ENCODE data around the gene SLC16A3.

DNA sequence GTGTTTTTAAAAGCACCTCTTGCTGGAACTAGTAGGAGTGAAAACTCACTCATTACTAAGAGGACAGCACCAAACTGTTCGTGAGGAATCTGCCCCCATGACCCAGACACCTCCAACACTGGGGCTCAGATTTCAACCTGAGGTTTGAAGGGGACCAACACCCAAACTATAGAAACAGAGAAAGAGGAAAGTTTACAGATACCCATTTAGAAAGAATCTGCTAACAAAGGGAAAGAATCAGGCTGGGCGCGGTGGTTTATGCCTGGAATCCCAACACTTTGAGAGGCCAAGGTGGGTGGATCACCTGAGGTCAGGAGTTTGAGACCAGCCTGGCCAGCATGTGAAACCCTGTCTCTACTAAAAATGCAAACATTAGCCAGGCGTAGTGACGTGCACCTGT is 48.1 kb downstream of the SLC16A3 start:
- TF ChIP-seq, protein P1, sequence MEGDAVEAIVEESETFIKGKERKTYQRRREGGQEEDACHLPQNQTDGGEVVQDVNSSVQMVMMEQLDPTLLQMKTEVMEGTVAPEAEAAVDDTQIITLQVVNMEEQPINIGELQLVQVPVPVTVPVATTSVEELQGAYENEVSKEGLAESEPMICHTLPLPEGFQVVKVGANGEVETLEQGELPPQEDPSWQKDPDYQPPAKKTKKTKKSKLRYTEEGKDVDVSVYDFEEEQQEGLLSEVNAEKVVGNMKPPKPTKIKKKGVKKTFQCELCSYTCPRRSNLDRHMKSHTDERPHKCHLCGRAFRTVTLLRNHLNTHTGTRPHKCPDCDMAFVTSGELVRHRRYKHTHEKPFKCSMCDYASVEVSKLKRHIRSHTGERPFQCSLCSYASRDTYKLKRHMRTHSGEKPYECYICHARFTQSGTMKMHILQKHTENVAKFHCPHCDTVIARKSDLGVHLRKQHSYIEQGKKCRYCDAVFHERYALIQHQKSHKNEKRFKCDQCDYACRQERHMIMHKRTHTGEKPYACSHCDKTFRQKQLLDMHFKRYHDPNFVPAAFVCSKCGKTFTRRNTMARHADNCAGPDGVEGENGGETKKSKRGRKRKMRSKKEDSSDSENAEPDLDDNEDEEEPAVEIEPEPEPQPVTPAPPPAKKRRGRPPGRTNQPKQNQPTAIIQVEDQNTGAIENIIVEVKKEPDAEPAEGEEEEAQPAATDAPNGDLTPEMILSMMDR (IDR thresholded peaks at IDR 0.05), result no peak
- TF ChIP-seq POLR2AphosphoS5 (IDR thresholded peaks at IDR 0.05; ENCODE audit: insufficient read depth in 1 of 2, low read depth in 1 of 2), result no peak

Measured in vagina (tissue), 2 donors.